ENCODE results near the gene CASQ1. TPM values are rescaled to one million over a fixed set of nuclear protein-coding genes. Genes with fewer than 3 reads are reported as not detected.

The CASQ1 gene
- total and polyA plus RNA-seq, 2 of the 13 experiments (the other 11 are each of a cell fraction or from before 2014, with no cell fraction given): 0.09 to 0.20 TPM

- TF ChIP-seq, protein P1, sequence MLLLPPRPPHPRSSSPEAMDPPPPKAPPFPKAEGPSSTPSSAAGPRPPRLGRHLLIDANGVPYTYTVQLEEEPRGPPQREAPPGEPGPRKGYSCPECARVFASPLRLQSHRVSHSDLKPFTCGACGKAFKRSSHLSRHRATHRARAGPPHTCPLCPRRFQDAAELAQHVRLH (CRISPR knock-in tag; IDR thresholded peaks at IDR 0.05; ENCODE audit: borderline replicate concordance, low read depth): 0 out of 2 replicates have a peak, but pooled peaks have one; percentile 29
- TF ChIP-seq, protein P2, sequence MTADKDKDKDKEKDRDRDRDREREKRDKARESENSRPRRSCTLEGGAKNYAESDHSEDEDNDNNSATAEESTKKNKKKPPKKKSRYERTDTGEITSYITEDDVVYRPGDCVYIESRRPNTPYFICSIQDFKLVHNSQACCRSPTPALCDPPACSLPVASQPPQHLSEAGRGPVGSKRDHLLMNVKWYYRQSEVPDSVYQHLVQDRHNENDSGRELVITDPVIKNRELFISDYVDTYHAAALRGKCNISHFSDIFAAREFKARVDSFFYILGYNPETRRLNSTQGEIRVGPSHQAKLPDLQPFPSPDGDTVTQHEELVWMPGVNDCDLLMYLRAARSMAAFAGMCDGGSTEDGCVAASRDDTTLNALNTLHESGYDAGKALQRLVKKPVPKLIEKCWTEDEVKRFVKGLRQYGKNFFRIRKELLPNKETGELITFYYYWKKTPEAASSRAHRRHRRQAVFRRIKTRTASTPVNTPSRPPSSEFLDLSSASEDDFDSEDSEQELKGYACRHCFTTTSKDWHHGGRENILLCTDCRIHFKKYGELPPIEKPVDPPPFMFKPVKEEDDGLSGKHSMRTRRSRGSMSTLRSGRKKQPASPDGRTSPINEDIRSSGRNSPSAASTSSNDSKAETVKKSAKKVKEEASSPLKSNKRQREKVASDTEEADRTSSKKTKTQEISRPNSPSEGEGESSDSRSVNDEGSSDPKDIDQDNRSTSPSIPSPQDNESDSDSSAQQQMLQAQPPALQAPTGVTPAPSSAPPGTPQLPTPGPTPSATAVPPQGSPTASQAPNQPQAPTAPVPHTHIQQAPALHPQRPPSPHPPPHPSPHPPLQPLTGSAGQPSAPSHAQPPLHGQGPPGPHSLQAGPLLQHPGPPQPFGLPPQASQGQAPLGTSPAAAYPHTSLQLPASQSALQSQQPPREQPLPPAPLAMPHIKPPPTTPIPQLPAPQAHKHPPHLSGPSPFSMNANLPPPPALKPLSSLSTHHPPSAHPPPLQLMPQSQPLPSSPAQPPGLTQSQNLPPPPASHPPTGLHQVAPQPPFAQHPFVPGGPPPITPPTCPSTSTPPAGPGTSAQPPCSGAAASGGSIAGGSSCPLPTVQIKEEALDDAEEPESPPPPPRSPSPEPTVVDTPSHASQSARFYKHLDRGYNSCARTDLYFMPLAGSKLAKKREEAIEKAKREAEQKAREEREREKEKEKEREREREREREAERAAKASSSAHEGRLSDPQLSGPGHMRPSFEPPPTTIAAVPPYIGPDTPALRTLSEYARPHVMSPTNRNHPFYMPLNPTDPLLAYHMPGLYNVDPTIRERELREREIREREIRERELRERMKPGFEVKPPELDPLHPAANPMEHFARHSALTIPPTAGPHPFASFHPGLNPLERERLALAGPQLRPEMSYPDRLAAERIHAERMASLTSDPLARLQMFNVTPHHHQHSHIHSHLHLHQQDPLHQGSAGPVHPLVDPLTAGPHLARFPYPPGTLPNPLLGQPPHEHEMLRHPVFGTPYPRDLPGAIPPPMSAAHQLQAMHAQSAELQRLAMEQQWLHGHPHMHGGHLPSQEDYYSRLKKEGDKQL (CRISPR knock-in tag; IDR thresholded peaks at IDR 0.05; ENCODE audit: low read depth): no peak
- TF ChIP-seq JUND (CRISPR knock-in tag; IDR thresholded peaks at IDR 0.05) (peak; percentile 10; the same call in 1 of the 2 replicates), RBAK (CRISPR knock-in tag; IDR thresholded peaks at IDR 0.05) (no peak), ZNF709 (CRISPR knock-in tag; IDR thresholded peaks at IDR 0.05) (0 out of 2 replicates have a peak, but pooled peaks have one; percentile 22), SIX4 (CRISPR knock-in tag; IDR thresholded peaks at IDR 0.05) (no peak), STAG1 (CRISPR knock-in tag; IDR thresholded peaks at IDR 0.05) (no peak), ZNF451 (CRISPR knock-in tag; IDR thresholded peaks at IDR 0.05) (no peak), NR1H2 (CRISPR knock-in tag; IDR thresholded peaks at IDR 0.05; ENCODE audit: borderline replicate concordance, low read depth) (no peak), ZKSCAN5 (CRISPR knock-in tag; IDR thresholded peaks at IDR 0.05) (no peak), TIGD3 (CRISPR knock-in tag; IDR thresholded peaks at IDR 0.05; ENCODE audit: borderline replicate concordance) (0 out of 2 replicates have a peak, but pooled peaks have one; percentile 56)
- TF ChIP-seq, protein P3, sequence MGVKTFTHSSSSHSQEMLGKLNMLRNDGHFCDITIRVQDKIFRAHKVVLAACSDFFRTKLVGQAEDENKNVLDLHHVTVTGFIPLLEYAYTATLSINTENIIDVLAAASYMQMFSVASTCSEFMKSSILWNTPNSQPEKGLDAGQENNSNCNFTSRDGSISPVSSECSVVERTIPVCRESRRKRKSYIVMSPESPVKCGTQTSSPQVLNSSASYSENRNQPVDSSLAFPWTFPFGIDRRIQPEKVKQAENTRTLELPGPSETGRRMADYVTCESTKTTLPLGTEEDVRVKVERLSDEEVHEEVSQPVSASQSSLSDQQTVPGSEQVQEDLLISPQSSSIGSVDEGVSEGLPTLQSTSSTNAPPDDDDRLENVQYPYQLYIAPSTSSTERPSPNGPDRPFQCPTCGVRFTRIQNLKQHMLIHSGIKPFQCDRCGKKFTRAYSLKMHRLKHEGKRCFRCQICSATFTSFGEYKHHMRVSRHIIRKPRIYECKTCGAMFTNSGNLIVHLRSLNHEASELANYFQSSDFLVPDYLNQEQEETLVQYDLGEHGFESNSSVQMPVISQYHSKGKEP (CRISPR knock-in tag; IDR thresholded peaks at IDR 0.05): no peak
- TF ChIP-seq, protein P4, sequence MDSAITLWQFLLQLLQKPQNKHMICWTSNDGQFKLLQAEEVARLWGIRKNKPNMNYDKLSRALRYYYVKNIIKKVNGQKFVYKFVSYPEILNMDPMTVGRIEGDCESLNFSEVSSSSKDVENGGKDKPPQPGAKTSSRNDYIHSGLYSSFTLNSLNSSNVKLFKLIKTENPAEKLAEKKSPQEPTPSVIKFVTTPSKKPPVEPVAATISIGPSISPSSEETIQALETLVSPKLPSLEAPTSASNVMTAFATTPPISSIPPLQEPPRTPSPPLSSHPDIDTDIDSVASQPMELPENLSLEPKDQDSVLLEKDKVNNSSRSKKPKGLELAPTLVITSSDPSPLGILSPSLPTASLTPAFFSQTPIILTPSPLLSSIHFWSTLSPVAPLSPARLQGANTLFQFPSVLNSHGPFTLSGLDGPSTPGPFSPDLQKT (CRISPR knock-in tag; IDR thresholded peaks at IDR 0.05; ENCODE audit: borderline replicate concordance): no peak
- TF ChIP-seq, protein P5, sequence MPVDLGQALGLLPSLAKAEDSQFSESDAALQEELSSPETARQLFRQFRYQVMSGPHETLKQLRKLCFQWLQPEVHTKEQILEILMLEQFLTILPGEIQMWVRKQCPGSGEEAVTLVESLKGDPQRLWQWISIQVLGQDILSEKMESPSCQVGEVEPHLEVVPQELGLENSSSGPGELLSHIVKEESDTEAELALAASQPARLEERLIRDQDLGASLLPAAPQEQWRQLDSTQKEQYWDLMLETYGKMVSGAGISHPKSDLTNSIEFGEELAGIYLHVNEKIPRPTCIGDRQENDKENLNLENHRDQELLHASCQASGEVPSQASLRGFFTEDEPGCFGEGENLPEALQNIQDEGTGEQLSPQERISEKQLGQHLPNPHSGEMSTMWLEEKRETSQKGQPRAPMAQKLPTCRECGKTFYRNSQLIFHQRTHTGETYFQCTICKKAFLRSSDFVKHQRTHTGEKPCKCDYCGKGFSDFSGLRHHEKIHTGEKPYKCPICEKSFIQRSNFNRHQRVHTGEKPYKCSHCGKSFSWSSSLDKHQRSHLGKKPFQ (CRISPR knock-in tag; IDR thresholded peaks at IDR 0.05; ENCODE audit: insufficient replicate concordance): peak; percentile 68
- TF ChIP-seq, protein P6, sequence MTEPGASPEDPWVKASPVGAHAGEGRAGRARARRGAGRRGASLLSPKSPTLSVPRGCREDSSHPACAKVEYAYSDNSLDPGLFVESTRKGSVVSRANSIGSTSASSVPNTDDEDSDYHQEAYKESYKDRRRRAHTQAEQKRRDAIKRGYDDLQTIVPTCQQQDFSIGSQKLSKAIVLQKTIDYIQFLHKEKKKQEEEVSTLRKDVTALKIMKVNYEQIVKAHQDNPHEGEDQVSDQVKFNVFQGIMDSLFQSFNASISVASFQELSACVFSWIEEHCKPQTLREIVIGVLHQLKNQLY (CRISPR knock-in tag; IDR thresholded peaks at IDR 0.05): no peak
Observed at GRCh38 chr1:160205242-160206035, 15.1 kb downstream of the CASQ1 start, which contains the start of gene PEA15 (continued).

All from HepG2 (cell line).